ENCODE results near the gene PEDS1. TPM values are rescaled to one million over a fixed set of nuclear protein-coding genes. Genes with fewer than 3 reads are reported as not detected.
A peak's percentile ranks its signal among the peaks of the same experiment; 100 is the strongest.

The PEDS1 gene
- total RNA-seq, 1 experiment from 2014 or later: 35.6 TPM

DNA sequence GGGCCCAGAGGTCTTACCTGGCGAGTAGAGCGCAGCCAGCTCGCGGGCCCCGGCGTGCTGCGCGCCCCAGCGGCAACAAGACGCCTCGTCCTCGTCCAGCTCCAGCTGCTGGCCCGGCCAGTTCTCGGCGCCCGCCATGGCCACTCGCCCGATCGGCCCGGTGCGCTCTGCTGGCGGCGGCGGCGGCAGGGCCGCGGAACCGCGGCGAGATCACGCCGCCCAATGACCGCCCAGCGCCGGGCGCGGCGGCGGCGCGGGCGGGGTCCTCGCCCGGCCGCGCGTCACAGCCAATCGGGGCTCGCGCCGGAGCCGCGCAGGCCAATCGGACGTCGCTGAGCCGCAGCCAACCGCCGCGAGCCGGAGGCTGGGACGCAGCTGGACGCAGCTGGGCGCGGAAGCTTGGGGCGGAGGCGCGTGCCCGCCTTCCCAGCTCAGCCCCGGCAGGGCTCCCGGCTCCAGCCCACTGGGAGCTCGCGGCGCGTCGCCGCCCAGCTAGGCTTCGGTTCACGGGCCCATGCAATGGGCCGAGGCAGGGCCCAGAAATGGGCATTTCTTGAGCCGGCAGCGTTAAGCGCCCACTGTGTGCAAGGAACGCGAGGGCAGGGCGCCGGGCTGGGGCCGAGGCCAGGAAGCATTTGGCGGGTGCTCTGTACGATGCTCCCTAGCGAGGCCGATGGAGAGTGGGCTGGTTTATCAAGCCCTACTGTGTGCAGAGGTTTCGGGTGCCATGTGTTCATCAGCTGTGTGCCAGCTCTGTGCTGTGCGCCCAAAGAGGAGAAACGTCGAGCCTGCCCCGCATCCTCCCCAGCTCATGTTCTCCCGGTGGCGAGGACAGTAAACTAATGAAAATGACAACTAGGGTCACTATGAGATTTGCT, at the start of gene PEDS1 (continued):
- TF ChIP-seq, protein P1, sequence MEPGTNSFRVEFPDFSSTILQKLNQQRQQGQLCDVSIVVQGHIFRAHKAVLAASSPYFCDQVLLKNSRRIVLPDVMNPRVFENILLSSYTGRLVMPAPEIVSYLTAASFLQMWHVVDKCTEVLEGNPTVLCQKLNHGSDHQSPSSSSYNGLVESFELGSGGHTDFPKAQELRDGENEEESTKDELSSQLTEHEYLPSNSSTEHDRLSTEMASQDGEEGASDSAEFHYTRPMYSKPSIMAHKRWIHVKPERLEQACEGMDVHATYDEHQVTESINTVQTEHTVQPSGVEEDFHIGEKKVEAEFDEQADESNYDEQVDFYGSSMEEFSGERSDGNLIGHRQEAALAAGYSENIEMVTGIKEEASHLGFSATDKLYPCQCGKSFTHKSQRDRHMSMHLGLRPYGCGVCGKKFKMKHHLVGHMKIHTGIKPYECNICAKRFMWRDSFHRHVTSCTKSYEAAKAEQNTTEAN (CRISPR knock-in tag; IDR thresholded peaks at IDR 0.05): peak; percentile 69; the same call in 1 of the 2 replicates
- no peak; the same call in 1 of the 2 replicates for TF ChIP-seq TEAD1 (CRISPR knock-in tag; IDR thresholded peaks at IDR 0.05)
- TF ChIP-seq KAT7 (CRISPR knock-in tag; IDR thresholded peaks at IDR 0.05; ENCODE audit: borderline replicate concordance): peak; percentile 96
- peak; percentile 81 for TF ChIP-seq NFYB (CRISPR knock-in tag; conservative IDR thresholded peaks at IDR 0.05; ENCODE audit: low read depth)
- TF ChIP-seq ZNF317 (CRISPR knock-in tag; IDR thresholded peaks at IDR 0.05; ENCODE audit: borderline replicate concordance, low read depth): peak; percentile 55
- TF ChIP-seq NR3C1 (CRISPR knock-in tag; conservative IDR thresholded peaks at IDR 0.05; ENCODE audit: low read depth): 0 out of 2 replicates have a peak, but pooled peaks have one; percentile 67
- no peak for TF ChIP-seq EMX1 (CRISPR knock-in tag; IDR thresholded peaks at IDR 0.05)
- TF ChIP-seq, protein P2, sequence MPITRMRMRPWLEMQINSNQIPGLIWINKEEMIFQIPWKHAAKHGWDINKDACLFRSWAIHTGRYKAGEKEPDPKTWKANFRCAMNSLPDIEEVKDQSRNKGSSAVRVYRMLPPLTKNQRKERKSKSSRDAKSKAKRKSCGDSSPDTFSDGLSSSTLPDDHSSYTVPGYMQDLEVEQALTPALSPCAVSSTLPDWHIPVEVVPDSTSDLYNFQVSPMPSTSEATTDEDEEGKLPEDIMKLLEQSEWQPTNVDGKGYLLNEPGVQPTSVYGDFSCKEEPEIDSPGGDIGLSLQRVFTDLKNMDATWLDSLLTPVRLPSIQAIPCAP (CRISPR knock-in tag; IDR thresholded peaks at IDR 0.05): peak; percentile 87; the same call in 1 of the 2 replicates
- TF ChIP-seq, protein P3, sequence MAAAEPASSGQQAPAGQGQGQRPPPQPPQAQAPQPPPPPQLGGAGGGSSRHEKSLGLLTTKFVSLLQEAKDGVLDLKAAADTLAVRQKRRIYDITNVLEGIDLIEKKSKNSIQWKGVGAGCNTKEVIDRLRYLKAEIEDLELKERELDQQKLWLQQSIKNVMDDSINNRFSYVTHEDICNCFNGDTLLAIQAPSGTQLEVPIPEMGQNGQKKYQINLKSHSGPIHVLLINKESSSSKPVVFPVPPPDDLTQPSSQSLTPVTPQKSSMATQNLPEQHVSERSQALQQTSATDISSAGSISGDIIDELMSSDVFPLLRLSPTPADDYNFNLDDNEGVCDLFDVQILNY (CRISPR knock-in tag; IDR thresholded peaks at IDR 0.05): peak; percentile 78; the same call in 1 of the 2 replicates
- TF ChIP-seq, protein P4, sequence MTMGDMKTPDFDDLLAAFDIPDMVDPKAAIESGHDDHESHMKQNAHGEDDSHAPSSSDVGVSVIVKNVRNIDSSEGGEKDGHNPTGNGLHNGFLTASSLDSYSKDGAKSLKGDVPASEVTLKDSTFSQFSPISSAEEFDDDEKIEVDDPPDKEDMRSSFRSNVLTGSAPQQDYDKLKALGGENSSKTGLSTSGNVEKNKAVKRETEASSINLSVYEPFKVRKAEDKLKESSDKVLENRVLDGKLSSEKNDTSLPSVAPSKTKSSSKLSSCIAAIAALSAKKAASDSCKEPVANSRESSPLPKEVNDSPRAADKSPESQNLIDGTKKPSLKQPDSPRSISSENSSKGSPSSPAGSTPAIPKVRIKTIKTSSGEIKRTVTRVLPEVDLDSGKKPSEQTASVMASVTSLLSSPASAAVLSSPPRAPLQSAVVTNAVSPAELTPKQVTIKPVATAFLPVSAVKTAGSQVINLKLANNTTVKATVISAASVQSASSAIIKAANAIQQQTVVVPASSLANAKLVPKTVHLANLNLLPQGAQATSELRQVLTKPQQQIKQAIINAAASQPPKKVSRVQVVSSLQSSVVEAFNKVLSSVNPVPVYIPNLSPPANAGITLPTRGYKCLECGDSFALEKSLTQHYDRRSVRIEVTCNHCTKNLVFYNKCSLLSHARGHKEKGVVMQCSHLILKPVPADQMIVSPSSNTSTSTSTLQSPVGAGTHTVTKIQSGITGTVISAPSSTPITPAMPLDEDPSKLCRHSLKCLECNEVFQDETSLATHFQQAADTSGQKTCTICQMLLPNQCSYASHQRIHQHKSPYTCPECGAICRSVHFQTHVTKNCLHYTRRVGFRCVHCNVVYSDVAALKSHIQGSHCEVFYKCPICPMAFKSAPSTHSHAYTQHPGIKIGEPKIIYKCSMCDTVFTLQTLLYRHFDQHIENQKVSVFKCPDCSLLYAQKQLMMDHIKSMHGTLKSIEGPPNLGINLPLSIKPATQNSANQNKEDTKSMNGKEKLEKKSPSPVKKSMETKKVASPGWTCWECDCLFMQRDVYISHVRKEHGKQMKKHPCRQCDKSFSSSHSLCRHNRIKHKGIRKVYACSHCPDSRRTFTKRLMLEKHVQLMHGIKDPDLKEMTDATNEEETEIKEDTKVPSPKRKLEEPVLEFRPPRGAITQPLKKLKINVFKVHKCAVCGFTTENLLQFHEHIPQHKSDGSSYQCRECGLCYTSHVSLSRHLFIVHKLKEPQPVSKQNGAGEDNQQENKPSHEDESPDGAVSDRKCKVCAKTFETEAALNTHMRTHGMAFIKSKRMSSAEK (CRISPR knock-in tag; IDR thresholded peaks at IDR 0.05; ENCODE audit: borderline replicate concordance): no peak
- TF ChIP-seq SMAD4 (CRISPR knock-in tag; IDR thresholded peaks at IDR 0.05): no peak
- peak; percentile 86 for TF ChIP-seq RELA (CRISPR knock-in tag; IDR thresholded peaks at IDR 0.05; ENCODE audit: borderline replicate concordance)
- peak; percentile 80 for TF ChIP-seq SP1 (CRISPR knock-in tag; conservative IDR thresholded peaks at IDR 0.05)
- TF ChIP-seq, protein P5, sequence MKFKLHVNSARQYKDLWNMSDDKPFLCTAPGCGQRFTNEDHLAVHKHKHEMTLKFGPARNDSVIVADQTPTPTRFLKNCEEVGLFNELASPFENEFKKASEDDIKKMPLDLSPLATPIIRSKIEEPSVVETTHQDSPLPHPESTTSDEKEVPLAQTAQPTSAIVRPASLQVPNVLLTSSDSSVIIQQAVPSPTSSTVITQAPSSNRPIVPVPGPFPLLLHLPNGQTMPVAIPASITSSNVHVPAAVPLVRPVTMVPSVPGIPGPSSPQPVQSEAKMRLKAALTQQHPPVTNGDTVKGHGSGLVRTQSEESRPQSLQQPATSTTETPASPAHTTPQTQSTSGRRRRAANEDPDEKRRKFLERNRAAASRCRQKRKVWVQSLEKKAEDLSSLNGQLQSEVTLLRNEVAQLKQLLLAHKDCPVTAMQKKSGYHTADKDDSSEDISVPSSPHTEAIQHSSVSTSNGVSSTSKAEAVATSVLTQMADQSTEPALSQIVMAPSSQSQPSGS (CRISPR knock-in tag; IDR thresholded peaks at IDR 0.05; ENCODE audit: borderline replicate concordance, low read depth): no peak

DNA sequence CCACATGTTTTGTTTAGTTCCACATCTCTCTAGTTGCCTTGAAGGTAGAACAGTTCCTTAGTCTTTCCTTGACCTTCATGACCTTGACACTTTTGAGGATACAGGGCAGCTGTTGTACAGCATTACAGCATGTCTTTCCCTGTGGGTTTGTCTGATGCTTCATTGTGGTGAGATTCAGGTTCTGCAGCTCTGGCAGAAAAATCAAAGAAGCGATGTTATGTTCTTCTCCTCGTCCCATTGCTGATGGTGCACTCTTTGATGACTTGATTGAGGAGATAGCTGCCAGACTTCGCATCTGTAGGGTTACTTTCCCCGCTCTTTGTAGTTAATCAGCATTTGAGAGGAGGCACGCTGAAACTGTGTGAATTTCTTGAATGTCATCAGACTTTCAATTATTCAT, 49.2 kb upstream of the PEDS1 start:
- no peak overlapping the region for H3K4me3 Mint-ChIP-seq
- CTCF ChIA-PET: interaction anchor here (1.4 kb wide), 1 partner anchor 11 kb away, joined by 4 read pairs; no protein-coding TSS in a partner anchor
- H3K9me3 Mint-ChIP-seq: peaks cover 31% of the 10 kb centered on the region
- H3K27ac Mint-ChIP-seq: peak overlapping the region; percentile 56; the same call in 1 of the 2 replicates
- H3K27me3 Mint-ChIP-seq (ENCODE audit: low read depth): peaks cover 5% of the 10 kb centered on the region
- H3K36me3 Mint-ChIP-seq: peaks cover 17% of the 10 kb centered on the region
- DNase-seq (ENCODE audit: low spot score) (no peak), ATAC-seq (no peak)
- POLR2A ChIA-PET: interaction anchor here (0.7 kb wide), 1 partner anchor 9 kb away, joined by 3 read pairs; no protein-coding TSS in a partner anchor
- peaks cover 12% of the 10 kb centered on the region for H3K4me1 Mint-ChIP-seq
- TF ChIP-seq CREB1 (CRISPR knock-in tag; IDR thresholded peaks at IDR 0.05): no peak
- TF ChIP-seq SMAD3 (CRISPR knock-in tag; IDR thresholded peaks at IDR 0.05; ENCODE audit: borderline replicate concordance): no peak
- TF ChIP-seq, protein P6, sequence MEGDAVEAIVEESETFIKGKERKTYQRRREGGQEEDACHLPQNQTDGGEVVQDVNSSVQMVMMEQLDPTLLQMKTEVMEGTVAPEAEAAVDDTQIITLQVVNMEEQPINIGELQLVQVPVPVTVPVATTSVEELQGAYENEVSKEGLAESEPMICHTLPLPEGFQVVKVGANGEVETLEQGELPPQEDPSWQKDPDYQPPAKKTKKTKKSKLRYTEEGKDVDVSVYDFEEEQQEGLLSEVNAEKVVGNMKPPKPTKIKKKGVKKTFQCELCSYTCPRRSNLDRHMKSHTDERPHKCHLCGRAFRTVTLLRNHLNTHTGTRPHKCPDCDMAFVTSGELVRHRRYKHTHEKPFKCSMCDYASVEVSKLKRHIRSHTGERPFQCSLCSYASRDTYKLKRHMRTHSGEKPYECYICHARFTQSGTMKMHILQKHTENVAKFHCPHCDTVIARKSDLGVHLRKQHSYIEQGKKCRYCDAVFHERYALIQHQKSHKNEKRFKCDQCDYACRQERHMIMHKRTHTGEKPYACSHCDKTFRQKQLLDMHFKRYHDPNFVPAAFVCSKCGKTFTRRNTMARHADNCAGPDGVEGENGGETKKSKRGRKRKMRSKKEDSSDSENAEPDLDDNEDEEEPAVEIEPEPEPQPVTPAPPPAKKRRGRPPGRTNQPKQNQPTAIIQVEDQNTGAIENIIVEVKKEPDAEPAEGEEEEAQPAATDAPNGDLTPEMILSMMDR (IDR thresholded peaks at IDR 0.05): no peak
- TF ChIP-seq ZNF671 (CRISPR knock-in tag; IDR thresholded peaks at IDR 0.05): no peak
- TF ChIP-seq, protein P2 (CRISPR knock-in tag; IDR thresholded peaks at IDR 0.05): no peak
- TF ChIP-seq, protein P7, sequence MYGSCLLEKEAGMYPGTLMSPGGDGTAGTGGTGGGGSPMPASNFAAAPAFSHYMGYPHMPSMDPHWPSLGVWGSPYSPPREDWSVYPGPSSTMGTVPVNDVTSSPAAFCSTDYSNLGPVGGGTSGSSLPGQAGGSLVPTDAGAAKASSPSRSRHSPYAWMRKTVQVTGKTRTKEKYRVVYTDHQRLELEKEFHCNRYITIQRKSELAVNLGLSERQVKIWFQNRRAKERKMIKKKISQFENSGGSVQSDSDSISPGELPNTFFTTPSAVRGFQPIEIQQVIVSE (CRISPR knock-in tag; IDR thresholded peaks at IDR 0.05; ENCODE audit: borderline replicate concordance): no peak
- TF ChIP-seq, protein P8, sequence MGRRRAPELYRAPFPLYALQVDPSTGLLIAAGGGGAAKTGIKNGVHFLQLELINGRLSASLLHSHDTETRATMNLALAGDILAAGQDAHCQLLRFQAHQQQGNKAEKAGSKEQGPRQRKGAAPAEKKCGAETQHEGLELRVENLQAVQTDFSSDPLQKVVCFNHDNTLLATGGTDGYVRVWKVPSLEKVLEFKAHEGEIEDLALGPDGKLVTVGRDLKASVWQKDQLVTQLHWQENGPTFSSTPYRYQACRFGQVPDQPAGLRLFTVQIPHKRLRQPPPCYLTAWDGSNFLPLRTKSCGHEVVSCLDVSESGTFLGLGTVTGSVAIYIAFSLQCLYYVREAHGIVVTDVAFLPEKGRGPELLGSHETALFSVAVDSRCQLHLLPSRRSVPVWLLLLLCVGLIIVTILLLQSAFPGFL (CRISPR knock-in tag; IDR thresholded peaks at IDR 0.05; ENCODE audit: borderline replicate concordance): no peak
- TF ChIP-seq HMGA2 (CRISPR knock-in tag; IDR thresholded peaks at IDR 0.05): no peak
